MCF 10A (cell line): ENCODE data around the gene IQCM. TPM values are rescaled to one million over a fixed set of nuclear protein-coding genes. Genes with fewer than 3 reads are reported as not detected.

Experiments
- BruUV-seq: library from RNA; stranded (reverse); fragments of 400-500 nt; replicated peaks from 2 replicates; lab custom pipeline; 2021; lab: Mats Ljungman, UMichigan
- CTCF ChIA-PET: fragments of 300-600 bp; sonication (Branson Sonifier 250); formaldehyde crosslinking; extraction: SDS; loops from one replicate; lab custom pipeline; 2021; ENCODE audit warnings: antibody characterized with exemption, inconsistent platforms; lab: Yijun Ruan, JAX
- POLR2A ChIA-PET: fragments of 300-600, 350-650 bp; sonication (Branson Sonifier 250); formaldehyde crosslinking; extraction: SDS; loops from one replicate; lab custom pipeline; 2020; ENCODE audit warnings: antibody characterized with exemption, inconsistent platforms; lab: Yijun Ruan, JAX
- DNase-seq: peaks from one replicate; pipeline ENCODE4 v3.0.0-alpha.2; 2018; ENCODE audit not compliant: unreplicated experiment
- H3K27ac Mint-ChIP-seq: one replicate; pipeline ENCODE4 v1.8.0; 2022; ENCODE audit warnings: mild to moderate bottlenecking, low read depth, mixed read lengths; ENCODE audit not compliant: unreplicated experiment
- H3K27me3 Mint-ChIP-seq: one replicate; pipeline ENCODE4 v1.8.0; 2022; ENCODE audit warnings: mixed read lengths; ENCODE audit not compliant: insufficient read depth, unreplicated experiment
- H3K36me3 Mint-ChIP-seq: one replicate; pipeline ENCODE4 v1.8.0; 2022; ENCODE audit warnings: mild to moderate bottlenecking, moderate library complexity, mixed read lengths; ENCODE audit not compliant: insufficient read depth, unreplicated experiment
- H3K4me1 Mint-ChIP-seq: one replicate; pipeline ENCODE4 v1.8.0; 2022; ENCODE audit warnings: mixed read lengths; ENCODE audit not compliant: insufficient read depth, unreplicated experiment
- H3K4me3 Mint-ChIP-seq: one replicate; pipeline ENCODE4 v1.8.0; 2022; ENCODE audit warnings: mild to moderate bottlenecking, moderate library complexity, mixed read lengths; ENCODE audit not compliant: unreplicated experiment
- H3K9me3 Mint-ChIP-seq: one replicate; pipeline ENCODE4 v1.8.0; 2022; ENCODE audit warnings: mixed read lengths; ENCODE audit not compliant: unreplicated experiment
- intact Hi-C: fragments of 100-400 bp; cut with micrococcal nuclease; formaldehyde crosslinking; loops from 2 replicates; pipeline ENCODE4 v1.14.1; 2022
- total RNA-seq: library from RNA; stranded (reverse); gene quantifications from 2 replicates; pipeline ENCODE4 v1.2.3, GENCODE V29; 2022
- TF ChIP-seq, protein P1 (sequence below): fragments of 200-600 bp; IDR thresholded peaks from one replicate; pipeline ENCODE4 v1.8.0; 2022; ENCODE audit warnings: antibody characterized with exemption, mild to moderate bottlenecking; ENCODE audit not compliant: unreplicated experiment

IQCM gene
- total RNA-seq, 1 experiment from 2014 or later, result not detected

DNA sequence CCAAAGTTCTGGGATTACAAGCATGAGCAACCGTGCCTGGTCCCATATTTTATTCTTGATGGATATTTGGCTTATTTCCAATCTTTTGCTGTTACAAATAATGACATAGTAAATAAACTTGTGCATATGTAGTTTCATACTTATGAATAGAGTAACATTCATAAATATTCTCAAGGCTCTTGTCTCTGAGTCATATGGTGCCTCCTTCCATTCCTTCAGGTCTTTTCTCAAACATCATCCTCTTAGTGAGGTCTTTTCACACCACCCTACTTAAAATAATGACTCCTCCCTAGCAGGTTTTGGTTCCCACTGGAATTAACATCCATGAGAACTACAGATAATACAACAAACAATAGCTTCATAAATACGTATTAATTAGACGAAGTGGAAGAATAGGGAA is 416.6 kb downstream of the IQCM start:
- TF ChIP-seq, protein P1, sequence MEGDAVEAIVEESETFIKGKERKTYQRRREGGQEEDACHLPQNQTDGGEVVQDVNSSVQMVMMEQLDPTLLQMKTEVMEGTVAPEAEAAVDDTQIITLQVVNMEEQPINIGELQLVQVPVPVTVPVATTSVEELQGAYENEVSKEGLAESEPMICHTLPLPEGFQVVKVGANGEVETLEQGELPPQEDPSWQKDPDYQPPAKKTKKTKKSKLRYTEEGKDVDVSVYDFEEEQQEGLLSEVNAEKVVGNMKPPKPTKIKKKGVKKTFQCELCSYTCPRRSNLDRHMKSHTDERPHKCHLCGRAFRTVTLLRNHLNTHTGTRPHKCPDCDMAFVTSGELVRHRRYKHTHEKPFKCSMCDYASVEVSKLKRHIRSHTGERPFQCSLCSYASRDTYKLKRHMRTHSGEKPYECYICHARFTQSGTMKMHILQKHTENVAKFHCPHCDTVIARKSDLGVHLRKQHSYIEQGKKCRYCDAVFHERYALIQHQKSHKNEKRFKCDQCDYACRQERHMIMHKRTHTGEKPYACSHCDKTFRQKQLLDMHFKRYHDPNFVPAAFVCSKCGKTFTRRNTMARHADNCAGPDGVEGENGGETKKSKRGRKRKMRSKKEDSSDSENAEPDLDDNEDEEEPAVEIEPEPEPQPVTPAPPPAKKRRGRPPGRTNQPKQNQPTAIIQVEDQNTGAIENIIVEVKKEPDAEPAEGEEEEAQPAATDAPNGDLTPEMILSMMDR, result no peak
- no peaks in the 10 kb centered on the region for H3K9me3 Mint-ChIP-seq
- H3K27ac Mint-ChIP-seq, result no peak overlapping the region
- no peaks in the 10 kb centered on the region for H3K4me1 Mint-ChIP-seq
- POLR2A ChIA-PET, result no interaction called here
- intact Hi-C loops, result no loop called here
- no peak for DNase-seq
- no peaks in the 10 kb centered on the region for H3K36me3 Mint-ChIP-seq
- no peak overlapping the region for H3K4me3 Mint-ChIP-seq
- no TSS peak for BruUV-seq
- CTCF ChIA-PET, result interaction anchor here (0.6 to 0.7 kb wide), 4 partner anchors 14 to 134 kb away, joined by 3 to 4 read pairs (median 4); no protein-coding TSS in a partner anchor
- H3K27me3 Mint-ChIP-seq, result no peaks in the 10 kb centered on the region

DNA sequence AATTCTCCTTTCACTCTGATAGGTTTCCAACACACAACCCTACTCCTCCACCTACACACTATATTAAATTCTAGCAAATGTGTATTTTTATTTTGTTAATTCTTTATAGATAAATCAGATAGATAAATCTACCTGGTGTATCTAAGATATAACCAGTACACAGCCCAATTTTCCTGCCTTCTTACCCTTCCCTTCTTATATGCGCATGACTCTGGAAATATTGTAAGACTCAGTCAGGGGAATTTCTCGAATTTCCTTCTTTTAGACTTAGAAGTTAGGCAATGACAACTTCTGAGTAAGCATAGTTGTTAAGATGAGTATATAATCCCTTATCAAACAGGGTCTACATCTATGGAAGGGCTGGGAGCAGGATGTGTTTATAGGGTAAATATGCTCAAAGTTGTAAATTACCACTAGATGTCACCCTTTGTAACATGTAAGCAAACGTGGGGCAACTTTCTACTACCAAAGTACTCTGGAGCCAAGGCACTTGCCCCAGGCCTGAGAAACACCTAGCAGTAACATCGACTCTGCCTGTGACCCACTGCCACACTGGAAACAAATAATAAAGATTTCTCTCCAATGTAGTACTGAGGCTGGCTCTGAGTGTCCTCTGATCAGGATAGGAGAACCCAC is 444.7 kb downstream of the IQCM start:
- Mint-ChIP-seq H3K27ac (no peak overlapping the region), H3K9me3 (no peaks in the 10 kb centered on the region), H3K4me1 (no peaks in the 10 kb centered on the region), H3K4me3 (no peak overlapping the region), H3K36me3 (no peaks in the 10 kb centered on the region), H3K27me3 (no peaks in the 10 kb centered on the region)
- CTCF ChIA-PET, result interaction anchor here (0.6 to 2.9 kb wide), 30 partner anchors 8 to 542 kb away, joined by 3 to 33 read pairs (median 4); no protein-coding TSS in a partner anchor
- BruUV-seq, result no TSS peak
- intact Hi-C loops, result loop anchor here (1.0 kb wide), 2 partner anchors 179 to 525 kb away; no protein-coding TSS in a partner anchor
- TF ChIP-seq, protein P1, result peak; percentile 55
- peak; percentile 72 for DNase-seq
- POLR2A ChIA-PET, result no interaction called here

DNA sequence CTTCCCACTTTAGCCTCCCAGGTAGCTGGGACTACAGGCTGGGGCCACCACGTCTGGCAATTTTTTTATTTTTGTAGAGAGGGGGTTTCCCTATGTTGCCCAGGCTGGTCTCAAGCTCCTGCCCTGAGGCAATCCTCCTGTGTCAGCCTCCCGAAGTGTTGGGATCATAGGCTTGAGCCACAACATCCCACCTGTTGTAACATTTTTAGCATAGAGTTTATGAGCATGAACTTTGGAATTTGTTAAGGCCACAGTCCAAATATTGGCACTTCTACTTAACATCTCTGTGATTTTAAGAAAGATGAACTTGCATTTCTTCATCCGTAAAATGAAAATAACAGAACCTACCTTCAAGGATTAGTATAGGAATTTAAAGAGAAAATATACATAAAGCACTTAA is 445.6 kb downstream of the IQCM start:
- no peaks in the 10 kb centered on the region for H3K36me3 Mint-ChIP-seq
- TF ChIP-seq, protein P1, result no peak
- no peak overlapping the region for H3K27ac Mint-ChIP-seq
- H3K9me3 Mint-ChIP-seq, result no peaks in the 10 kb centered on the region
- H3K4me1 Mint-ChIP-seq, result no peaks in the 10 kb centered on the region
- intact Hi-C loops, result no loop called here
- peak; percentile 13 for DNase-seq
- no peaks in the 10 kb centered on the region for H3K27me3 Mint-ChIP-seq
- no TSS peak for BruUV-seq
- ChIA-PET CTCF (interaction anchor here (0.5 to 2.9 kb wide), 15 partner anchors 12 to 539 kb away, joined by 3 to 19 read pairs (median 3); no protein-coding TSS in a partner anchor), POLR2A (interaction anchor here (0.6 kb wide), 1 partner anchor 366 kb away, joined by 3 read pairs; no protein-coding TSS in a partner anchor)
- no peak overlapping the region for H3K4me3 Mint-ChIP-seq

DNA sequence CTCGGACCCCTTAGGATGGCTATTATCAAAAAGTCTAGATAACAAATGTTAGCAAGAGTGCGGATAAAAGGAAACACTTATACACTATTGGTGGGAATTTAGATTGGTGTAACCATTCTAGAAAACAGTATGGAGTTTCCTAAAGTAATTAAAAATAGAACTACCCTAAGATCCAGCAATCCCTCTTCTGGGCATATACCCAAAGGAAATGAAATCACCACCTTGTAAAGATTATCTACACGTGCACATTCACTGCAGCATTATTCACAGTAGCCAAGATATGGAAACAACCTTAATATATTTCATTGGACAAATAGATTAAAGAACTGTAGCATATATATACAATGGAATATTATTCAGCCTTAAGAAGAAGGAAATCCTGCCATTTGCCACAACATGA is 462.4 kb downstream of the IQCM start:
- TF ChIP-seq, protein P1, result no peak
- Mint-ChIP-seq H3K36me3 (no peaks in the 10 kb centered on the region), H3K9me3 (peaks cover 13% of the 10 kb centered on the region), H3K27ac (no peak overlapping the region), H3K27me3 (no peaks in the 10 kb centered on the region), H3K4me1 (no peaks in the 10 kb centered on the region), H3K4me3 (no peak overlapping the region)
- BruUV-seq, result no TSS peak
- intact Hi-C loops, result no loop called here
- no peak for DNase-seq
- ChIA-PET CTCF (no interaction called here), POLR2A (no interaction called here)
